ENCODE data around the gene CHRNE.
"Not testable (repeated sequence)": the region's sequence is repeated elsewhere in the genome, so short reads cannot be mapped to it uniquely, and the experiment has no call there.

The CHRNE gene

DNA sequence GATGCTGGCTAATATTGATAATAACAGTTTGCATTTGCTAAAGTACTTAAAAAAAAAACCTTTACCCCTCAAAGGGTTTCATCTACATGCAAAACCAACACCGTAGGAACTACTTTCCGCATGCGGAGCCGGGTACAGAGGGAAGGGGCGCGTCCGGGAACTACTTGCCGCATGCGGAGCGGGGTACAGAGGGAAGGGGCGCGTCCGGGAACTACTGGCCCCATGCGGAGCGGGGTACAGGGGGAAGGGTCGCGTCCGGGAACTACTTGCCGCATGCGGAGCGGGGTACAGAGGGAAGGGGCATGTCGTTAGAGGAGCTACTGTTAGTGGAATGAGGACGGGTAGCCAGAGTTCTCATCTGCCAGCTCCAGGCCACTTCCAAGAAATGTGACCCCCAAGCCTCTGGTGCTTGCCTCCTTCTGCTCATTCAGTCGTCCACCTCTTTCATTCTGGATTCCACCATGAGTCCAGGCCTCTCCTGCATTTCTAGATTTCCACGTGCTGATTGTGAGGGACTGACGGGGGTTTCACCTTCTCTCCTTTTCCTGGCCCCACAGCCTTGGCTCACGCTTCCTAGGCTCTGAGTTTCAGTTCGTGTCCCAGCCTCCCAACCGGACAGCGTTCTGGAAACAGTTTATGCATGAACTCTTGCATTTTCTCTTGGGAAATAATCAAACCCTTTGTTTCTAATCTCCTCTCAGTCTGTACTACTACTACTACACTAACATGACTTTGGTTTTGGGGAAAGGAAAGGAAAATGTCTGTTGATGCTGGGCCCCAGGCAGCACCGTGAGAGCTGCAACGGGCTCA lies 42.9 kb downstream of the CHRNE start:
- no peak for DNase-seq (ENCODE audit: low read depth, low spot score)
- in situ Hi-C loops (cut with HindIII; ENCODE audit: low sequenced_read_pairs) = no loop called here
- TF ChIP-seq, protein P1, sequence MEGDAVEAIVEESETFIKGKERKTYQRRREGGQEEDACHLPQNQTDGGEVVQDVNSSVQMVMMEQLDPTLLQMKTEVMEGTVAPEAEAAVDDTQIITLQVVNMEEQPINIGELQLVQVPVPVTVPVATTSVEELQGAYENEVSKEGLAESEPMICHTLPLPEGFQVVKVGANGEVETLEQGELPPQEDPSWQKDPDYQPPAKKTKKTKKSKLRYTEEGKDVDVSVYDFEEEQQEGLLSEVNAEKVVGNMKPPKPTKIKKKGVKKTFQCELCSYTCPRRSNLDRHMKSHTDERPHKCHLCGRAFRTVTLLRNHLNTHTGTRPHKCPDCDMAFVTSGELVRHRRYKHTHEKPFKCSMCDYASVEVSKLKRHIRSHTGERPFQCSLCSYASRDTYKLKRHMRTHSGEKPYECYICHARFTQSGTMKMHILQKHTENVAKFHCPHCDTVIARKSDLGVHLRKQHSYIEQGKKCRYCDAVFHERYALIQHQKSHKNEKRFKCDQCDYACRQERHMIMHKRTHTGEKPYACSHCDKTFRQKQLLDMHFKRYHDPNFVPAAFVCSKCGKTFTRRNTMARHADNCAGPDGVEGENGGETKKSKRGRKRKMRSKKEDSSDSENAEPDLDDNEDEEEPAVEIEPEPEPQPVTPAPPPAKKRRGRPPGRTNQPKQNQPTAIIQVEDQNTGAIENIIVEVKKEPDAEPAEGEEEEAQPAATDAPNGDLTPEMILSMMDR (IDR thresholded peaks at IDR 0.05; ENCODE audit: low read depth, low read length) = no peak
- H3K4me3 ChIP-seq (ENCODE audit: low read depth, low read length) = no peak overlapping the region

DNA sequence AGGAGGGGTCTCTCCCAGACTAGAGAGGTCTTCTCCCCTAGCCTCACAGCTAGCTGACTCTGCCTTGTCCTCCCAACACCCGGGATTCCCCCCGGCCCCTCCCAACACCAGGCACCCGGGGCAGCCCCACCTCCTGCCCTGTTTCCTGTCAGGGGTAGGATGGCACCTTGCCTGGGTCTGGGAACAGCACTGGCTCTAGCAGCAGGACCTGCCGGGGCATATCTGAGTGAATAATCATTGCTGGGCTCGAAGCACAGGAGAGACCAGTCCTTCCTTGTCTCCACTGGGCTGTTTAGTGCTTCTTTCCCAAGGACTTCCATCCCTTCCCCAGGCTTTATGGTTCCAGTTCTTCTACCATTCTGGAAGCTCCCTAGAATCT lies 44.0 kb downstream of the CHRNE start:
- DNase-seq (ENCODE audit: low read depth, low spot score) = peak; percentile 37
- TF ChIP-seq, protein P1 (IDR thresholded peaks at IDR 0.05; ENCODE audit: low read depth, low read length) = no peak
- H3K4me3 ChIP-seq (ENCODE audit: low read depth, low read length) = no peak overlapping the region
- in situ Hi-C loops (cut with HindIII; ENCODE audit: low sequenced_read_pairs) = no loop called here

GRCh38 chr17:4858068-4858881 lies 44.6 kb downstream of the CHRNE start:
- in situ Hi-C loops (cut with HindIII; ENCODE audit: low sequenced_read_pairs) = no loop called here
- TF ChIP-seq, protein P1 (IDR thresholded peaks at IDR 0.05; ENCODE audit: low read depth, low read length) = no peak
- no peak for DNase-seq (ENCODE audit: low read depth, low spot score)
- H3K4me3 ChIP-seq (ENCODE audit: low read depth, low read length) = no peak overlapping the region

DNA sequence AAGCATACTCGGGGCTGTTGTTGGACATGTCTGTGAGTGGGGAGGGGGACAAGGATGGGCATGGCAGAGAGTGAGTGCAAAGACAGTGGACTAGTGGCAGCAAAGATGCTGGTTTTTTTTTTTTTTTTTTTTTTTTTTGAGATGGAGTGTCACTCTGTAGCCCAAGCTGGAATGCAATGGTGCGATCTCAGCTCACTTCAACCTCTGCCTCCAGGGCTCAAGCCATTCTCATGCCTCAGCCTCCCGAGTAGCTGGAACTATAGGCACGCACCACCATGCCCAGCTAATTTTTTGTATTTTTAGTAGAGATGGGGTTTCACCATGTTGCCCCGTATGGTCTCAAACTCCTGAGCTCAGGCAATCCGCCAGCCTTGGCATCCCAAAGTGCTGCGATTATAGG lies 45.6 kb downstream of the CHRNE start:
- DNase-seq (ENCODE audit: low read depth, low spot score); H3K4me3 ChIP-seq (ENCODE audit: low read depth, low read length); in situ Hi-C loops (cut with HindIII; ENCODE audit: low sequenced_read_pairs): not testable (repeated sequence)

DNA sequence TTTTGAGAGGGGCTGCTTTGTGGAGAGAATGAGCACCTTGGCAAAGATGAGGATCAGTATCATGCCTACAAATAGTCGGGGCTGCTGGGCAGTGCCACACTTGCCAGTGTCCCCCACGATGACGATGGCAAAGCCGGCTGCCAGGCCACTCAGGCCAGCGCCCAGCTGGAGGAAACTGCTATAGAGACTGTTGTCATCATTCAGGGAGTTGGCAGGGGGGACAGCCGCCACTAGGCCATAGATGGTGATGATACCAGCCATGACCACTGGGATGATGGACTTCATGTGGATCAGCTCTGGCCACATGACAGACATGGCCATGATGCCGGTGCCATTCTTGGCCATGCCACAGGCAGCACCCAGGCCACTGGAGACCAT lies 46.0 kb downstream of the CHRNE start:
- no peak overlapping the region for H3K4me3 ChIP-seq (ENCODE audit: low read depth, low read length)
- in situ Hi-C loops (cut with HindIII; ENCODE audit: low sequenced_read_pairs) = no loop called here
- no peak for DNase-seq (ENCODE audit: low read depth, low spot score)
- TF ChIP-seq, protein P1 (IDR thresholded peaks at IDR 0.05; ENCODE audit: low read depth, low read length) = no peak

- in situ Hi-C loops (cut with HindIII; ENCODE audit: low sequenced_read_pairs) = no loop called here
- H3K4me3 ChIP-seq (ENCODE audit: low read depth, low read length) = no peak overlapping the region
- no peak for DNase-seq (ENCODE audit: low read depth, low spot score)
- TF ChIP-seq, protein P1 (IDR thresholded peaks at IDR 0.05; ENCODE audit: low read depth, low read length) = no peak
Observed at GRCh38 chr17:4856271-4856936, 46.5 kb downstream of the CHRNE start.

All from astrocyte of the spinal cord (primary cell).